ENCODE results near the gene ABCA4.

Gene ABCA4

GRCh38 chr1:94101613-94102525 lies 19.1 kb downstream of the ABCA4 start:
- FAIRE-seq (no peak), DNase-seq (ENCODE audit: insufficient read length) (no peak)
- TF ChIP-seq TAF1 (IDR thresholded peaks at IDR 0.05; ENCODE audit: borderline replicate concordance, low read depth, low read length) (no peak), POLR2A (IDR thresholded peaks at IDR 0.05; ENCODE audit: low read depth, low read length) (no peak), POLR2AphosphoS5 (IDR thresholded peaks at IDR 0.05; ENCODE audit: low read depth, low read length) (no peak)

- TF ChIP-seq POLR2A (IDR thresholded peaks at IDR 0.05; ENCODE audit: low read depth, low read length), result no peak
- TF ChIP-seq POLR2AphosphoS5 (IDR thresholded peaks at IDR 0.05; ENCODE audit: low read depth, low read length), result no peak
- TF ChIP-seq TAF1 (IDR thresholded peaks at IDR 0.05; ENCODE audit: borderline replicate concordance, low read depth, low read length), result no peak
- DNase-seq (ENCODE audit: insufficient read length), result no peak
- no peak for FAIRE-seq
These were observed 19.9 kb downstream of the ABCA4 start for GRCh38 chr1:94100785-94101612.

- no peak for FAIRE-seq
- TF ChIP-seq TAF1 (IDR thresholded peaks at IDR 0.05; ENCODE audit: borderline replicate concordance, low read depth, low read length) (no peak), POLR2AphosphoS5 (IDR thresholded peaks at IDR 0.05; ENCODE audit: low read depth, low read length) (no peak), POLR2A (IDR thresholded peaks at IDR 0.05; ENCODE audit: low read depth, low read length) (no peak)
- no peak for DNase-seq (ENCODE audit: insufficient read length)
These were observed 20.7 kb downstream of the ABCA4 start for GRCh38 chr1:94100129-94100784.

- TF ChIP-seq POLR2A (IDR thresholded peaks at IDR 0.05; ENCODE audit: low read depth, low read length), result no peak
- TF ChIP-seq POLR2AphosphoS5 (IDR thresholded peaks at IDR 0.05; ENCODE audit: low read depth, low read length), result no peak
- TF ChIP-seq TAF1 (IDR thresholded peaks at IDR 0.05; ENCODE audit: borderline replicate concordance, low read depth, low read length), result no peak
- FAIRE-seq, result no peak
These were observed 21.6 kb downstream of the ABCA4 start for GRCh38 chr1:94099303-94099702.

GRCh38 chr1:94098585-94099111 lies 22.3 kb downstream of the ABCA4 start:
- DNase-seq (ENCODE audit: insufficient read length), result no peak
- FAIRE-seq, result no peak
- TF ChIP-seq POLR2A (IDR thresholded peaks at IDR 0.05; ENCODE audit: low read depth, low read length), result no peak
- TF ChIP-seq TAF1 (IDR thresholded peaks at IDR 0.05; ENCODE audit: borderline replicate concordance, low read depth, low read length), result no peak
- no peak for TF ChIP-seq POLR2AphosphoS5 (IDR thresholded peaks at IDR 0.05; ENCODE audit: low read depth, low read length)

More at GRCh38 chr1:94099303-94099702, 21.6 kb downstream of the ABCA4 start:
- no peak for DNase-seq (ENCODE audit: insufficient read length)

- TF ChIP-seq POLR2AphosphoS5 (IDR thresholded peaks at IDR 0.05; ENCODE audit: low read depth, low read length), result no peak
- no peak for TF ChIP-seq POLR2A (IDR thresholded peaks at IDR 0.05; ENCODE audit: low read depth, low read length)
- TF ChIP-seq TAF1 (IDR thresholded peaks at IDR 0.05; ENCODE audit: borderline replicate concordance, low read depth, low read length), result no peak
- FAIRE-seq (no peak), DNase-seq (ENCODE audit: insufficient read length) (no peak)
These were observed 24.0 kb downstream of the ABCA4 start for GRCh38 chr1:94096797-94097549.

- DNase-seq (ENCODE audit: insufficient read length), result no peak
- TF ChIP-seq TAF1 (IDR thresholded peaks at IDR 0.05; ENCODE audit: borderline replicate concordance, low read depth, low read length) (no peak), POLR2A (IDR thresholded peaks at IDR 0.05; ENCODE audit: low read depth, low read length) (no peak), POLR2AphosphoS5 (IDR thresholded peaks at IDR 0.05; ENCODE audit: low read depth, low read length) (no peak)
- no peak for FAIRE-seq
These were observed 25.0 kb downstream of the ABCA4 start for GRCh38 chr1:94095744-94096469.

GRCh38 chr1:94095112-94095637 lies 25.8 kb downstream of the ABCA4 start:
- no peak for DNase-seq (ENCODE audit: insufficient read length)
- no peak for FAIRE-seq
- no peak for TF ChIP-seq POLR2A (IDR thresholded peaks at IDR 0.05; ENCODE audit: low read depth, low read length)
- no peak for TF ChIP-seq POLR2AphosphoS5 (IDR thresholded peaks at IDR 0.05; ENCODE audit: low read depth, low read length)

- FAIRE-seq (no peak), DNase-seq (ENCODE audit: insufficient read length) (no peak)
- no peak for TF ChIP-seq POLR2AphosphoS5 (IDR thresholded peaks at IDR 0.05; ENCODE audit: low read depth, low read length)
These were observed 26.4 kb downstream of the ABCA4 start for GRCh38 chr1:94094469-94095111.
